Fibroblast of mammary gland (primary cell): ENCODE results near the gene ZNF335.
"Not testable (repeated sequence)": the region's sequence is repeated elsewhere in the genome, so short reads cannot be mapped to it uniquely, and the experiment has no call there.

Experiments
- DNase-seq: peaks from one replicate; pipeline ENCODE4 v3.0.0-alpha.2; 2010; ENCODE audit warnings: low read depth
- H3K4me3 ChIP-seq: 2 replicates; pipeline ENCODE4 v1.5.1; 2011; ENCODE audit warnings: low read depth, mild to moderate bottlenecking, low read length, moderate library complexity; ENCODE audit not compliant: control insufficient read depth
- TF ChIP-seq, protein P1 (sequence below): conservative IDR thresholded peaks from 2 replicates; pipeline ENCODE4 v1.5.1; 2011; ENCODE audit warnings: low read depth, low read length, inconsistent platforms; ENCODE audit not compliant: control insufficient read depth, insufficient read depth

Gene ZNF335

DNA sequence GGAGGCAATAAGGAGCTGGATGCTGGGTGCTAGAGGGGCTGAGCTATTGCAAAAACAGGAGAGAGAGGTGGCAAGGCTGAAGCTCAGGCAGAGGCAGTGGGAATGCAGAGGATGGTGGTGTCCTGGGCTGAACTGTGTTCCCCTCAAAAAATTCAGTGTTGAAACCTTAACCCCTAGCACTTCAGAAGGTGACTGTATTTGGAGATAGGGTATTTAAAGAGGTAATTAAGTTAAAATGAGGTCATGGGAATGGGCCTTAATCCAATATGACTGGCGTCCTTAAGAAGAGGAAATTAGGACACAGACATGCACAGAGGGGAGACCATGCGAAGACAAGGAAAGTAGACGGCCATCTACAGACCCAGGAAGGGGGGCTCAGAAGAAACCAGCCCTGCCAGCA, 25.2 kb upstream of the ZNF335 start:
- no peak for DNase-seq
- TF ChIP-seq, protein P1, sequence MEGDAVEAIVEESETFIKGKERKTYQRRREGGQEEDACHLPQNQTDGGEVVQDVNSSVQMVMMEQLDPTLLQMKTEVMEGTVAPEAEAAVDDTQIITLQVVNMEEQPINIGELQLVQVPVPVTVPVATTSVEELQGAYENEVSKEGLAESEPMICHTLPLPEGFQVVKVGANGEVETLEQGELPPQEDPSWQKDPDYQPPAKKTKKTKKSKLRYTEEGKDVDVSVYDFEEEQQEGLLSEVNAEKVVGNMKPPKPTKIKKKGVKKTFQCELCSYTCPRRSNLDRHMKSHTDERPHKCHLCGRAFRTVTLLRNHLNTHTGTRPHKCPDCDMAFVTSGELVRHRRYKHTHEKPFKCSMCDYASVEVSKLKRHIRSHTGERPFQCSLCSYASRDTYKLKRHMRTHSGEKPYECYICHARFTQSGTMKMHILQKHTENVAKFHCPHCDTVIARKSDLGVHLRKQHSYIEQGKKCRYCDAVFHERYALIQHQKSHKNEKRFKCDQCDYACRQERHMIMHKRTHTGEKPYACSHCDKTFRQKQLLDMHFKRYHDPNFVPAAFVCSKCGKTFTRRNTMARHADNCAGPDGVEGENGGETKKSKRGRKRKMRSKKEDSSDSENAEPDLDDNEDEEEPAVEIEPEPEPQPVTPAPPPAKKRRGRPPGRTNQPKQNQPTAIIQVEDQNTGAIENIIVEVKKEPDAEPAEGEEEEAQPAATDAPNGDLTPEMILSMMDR: no peak
- no peak overlapping the region for H3K4me3 ChIP-seq

DNA sequence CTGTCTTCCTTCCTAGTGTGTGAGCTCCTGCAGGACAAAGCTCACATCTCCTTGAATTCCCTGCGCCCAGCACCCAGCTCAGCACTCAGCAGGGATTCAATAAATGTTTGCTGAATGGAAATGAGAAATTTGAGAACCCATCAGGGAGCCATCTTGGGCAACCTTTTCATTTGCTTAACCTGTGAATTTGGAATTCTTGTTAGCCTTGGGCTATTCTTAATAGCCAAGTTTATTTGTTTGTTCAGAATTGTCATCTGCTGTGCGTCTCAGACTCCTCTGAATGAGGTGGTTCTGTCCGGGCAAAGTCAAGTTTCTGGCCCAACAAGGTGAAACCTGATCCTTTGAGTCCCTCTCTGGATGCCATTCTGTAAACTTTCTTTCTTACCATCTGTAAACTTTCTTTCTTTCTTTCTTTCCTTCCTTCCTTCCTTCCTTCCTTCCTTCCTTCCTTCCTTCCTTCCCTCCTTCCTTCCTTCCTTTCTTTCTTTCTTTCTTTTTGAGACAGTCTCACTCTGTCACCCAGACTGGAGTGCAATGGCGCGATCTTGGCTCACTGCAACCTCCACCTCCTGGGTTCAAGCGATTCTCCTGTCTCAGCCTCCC, 23.6 kb upstream of the ZNF335 start:
- DNase-seq, H3K4me3 ChIP-seq: not testable (repeated sequence)

DNA sequence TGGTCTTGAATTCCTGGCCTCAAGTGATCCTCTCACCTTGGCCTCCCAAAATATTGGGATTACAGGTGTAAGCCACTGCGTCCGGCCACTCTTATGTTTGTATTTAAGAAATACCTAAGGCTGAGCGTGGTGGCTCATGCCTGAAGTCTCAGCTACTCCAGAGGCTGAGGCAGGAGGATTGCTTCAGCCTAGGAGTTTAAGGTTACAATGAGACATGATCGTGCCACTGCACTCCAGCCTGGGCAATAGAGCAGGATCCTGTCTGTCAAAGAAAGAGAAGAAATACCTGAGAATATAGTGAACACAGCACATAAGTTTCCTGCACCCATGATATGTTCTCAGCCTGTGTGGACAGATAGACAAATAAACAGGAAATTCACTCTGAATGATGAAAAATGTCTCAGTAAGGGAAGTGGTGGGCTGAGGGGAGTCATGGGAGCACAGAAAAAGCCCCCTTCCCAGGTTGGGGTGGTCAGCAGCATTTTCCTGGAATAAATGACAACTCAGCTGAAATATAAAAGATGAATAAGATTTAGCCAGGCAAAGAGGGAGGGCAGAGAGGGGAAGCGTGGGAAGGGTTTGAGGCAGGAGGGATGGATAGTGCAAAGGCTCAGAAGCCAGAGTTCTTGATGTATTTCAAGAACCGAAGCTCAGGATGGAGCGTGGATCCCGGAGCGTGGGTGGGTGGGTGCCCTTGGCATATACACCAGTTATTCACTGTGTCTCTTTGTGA, 22.9 kb upstream of the ZNF335 start:
- TF ChIP-seq, protein P1: no peak
- H3K4me3 ChIP-seq: no peak overlapping the region
- no peak for DNase-seq

GRCh38 chr20:45993197-45993951, 21.4 kb upstream of the ZNF335 start:
- DNase-seq: peak; percentile 28
- H3K4me3 ChIP-seq: no peak overlapping the region
- TF ChIP-seq, protein P1: no peak

DNA sequence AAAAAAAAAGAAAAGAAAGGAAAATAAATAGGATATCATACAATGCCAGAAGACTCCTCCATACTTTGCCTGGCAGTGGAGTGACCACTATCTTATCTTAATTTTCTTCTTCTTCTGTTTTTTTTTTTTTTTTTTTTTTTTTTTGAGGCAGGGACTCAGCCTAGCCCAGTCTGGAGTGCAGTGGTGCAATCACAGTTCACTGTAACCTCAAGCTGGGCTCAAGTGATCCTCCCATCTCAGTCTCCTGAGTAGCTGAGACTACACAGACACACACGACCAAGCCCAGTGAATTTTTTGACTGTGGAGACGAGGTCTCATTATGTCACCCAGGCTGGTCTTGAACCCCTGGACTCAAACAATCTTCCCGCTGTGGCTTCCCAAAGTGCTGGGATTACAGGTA, 19.6 kb upstream of the ZNF335 start:
- no peak for DNase-seq
- TF ChIP-seq, protein P1: no peak
- no peak overlapping the region for H3K4me3 ChIP-seq

DNA sequence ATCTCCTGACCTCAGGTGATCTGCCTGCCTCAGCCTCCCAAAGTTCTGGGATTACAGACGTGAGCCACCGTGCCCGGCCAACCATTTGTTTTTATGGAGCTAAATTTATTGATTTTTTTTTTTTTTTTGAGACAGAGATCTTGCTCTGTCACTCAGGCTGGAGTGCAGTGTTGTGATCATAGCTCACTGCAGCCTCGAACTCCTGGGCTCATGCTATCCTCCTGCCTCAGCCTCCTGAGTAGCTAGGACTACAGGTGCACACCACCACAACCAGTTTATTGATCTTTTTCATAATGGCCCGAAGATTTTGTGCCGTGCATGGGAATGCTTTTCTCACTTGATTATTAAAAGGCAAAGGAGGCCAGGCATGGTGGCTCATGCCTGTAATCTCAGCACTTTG, 16.8 kb upstream of the ZNF335 start:
- not testable (repeated sequence) for H3K4me3 ChIP-seq, DNase-seq

- peak; percentile 53 for DNase-seq
- TF ChIP-seq, protein P1: peak; percentile 82
- no peak overlapping the region for H3K4me3 ChIP-seq
These were observed 15.2 kb upstream of the ZNF335 start for GRCh38 chr20:45987108-45987780.
